Skeletal muscle satellite cell (primary cell): Measurements from ENCODE around the gene LCNL1.
"Not testable (repeated sequence)": the region's sequence is repeated elsewhere in the genome, so short reads cannot be mapped to it uniquely, and the experiment has no call there.

Experiments
- H3K27me3 ChIP-seq: 2 replicates; pipeline ENCODE4 v1.7.0; 2013; ENCODE audit warnings: low read length; ENCODE audit not compliant: control insufficient read depth, insufficient read depth
- H3K36me3 ChIP-seq: 2 replicates; pipeline ENCODE4 v1.7.0; 2013; ENCODE audit warnings: mild to moderate bottlenecking, control low read depth, low read length; ENCODE audit not compliant: insufficient read depth
- H3K4me1 ChIP-seq: 2 replicates; pipeline ENCODE4 v1.7.0; 2013; ENCODE audit warnings: low read length; ENCODE audit not compliant: control insufficient read depth, insufficient read depth
- H3K4me2 ChIP-seq: 2 replicates; pipeline ENCODE4 v1.7.0; 2013; ENCODE audit warnings: mild to moderate bottlenecking, low read length
- H3K4me3 ChIP-seq: 2 replicates; pipeline ENCODE4 v1.7.0; 2013; ENCODE audit warnings: low read length
- H3K9ac ChIP-seq: 2 replicates; pipeline ENCODE4 v1.7.0; 2013; ENCODE audit warnings: mild to moderate bottlenecking, low read depth, low read length, moderate library complexity
- H3K9me3 ChIP-seq: replicated peaks from 2 replicates; pipeline ENCODE4 v1.7.0; 2013; ENCODE audit warnings: mild to moderate bottlenecking, control low read depth, low read length

Gene LCNL1

DNA sequence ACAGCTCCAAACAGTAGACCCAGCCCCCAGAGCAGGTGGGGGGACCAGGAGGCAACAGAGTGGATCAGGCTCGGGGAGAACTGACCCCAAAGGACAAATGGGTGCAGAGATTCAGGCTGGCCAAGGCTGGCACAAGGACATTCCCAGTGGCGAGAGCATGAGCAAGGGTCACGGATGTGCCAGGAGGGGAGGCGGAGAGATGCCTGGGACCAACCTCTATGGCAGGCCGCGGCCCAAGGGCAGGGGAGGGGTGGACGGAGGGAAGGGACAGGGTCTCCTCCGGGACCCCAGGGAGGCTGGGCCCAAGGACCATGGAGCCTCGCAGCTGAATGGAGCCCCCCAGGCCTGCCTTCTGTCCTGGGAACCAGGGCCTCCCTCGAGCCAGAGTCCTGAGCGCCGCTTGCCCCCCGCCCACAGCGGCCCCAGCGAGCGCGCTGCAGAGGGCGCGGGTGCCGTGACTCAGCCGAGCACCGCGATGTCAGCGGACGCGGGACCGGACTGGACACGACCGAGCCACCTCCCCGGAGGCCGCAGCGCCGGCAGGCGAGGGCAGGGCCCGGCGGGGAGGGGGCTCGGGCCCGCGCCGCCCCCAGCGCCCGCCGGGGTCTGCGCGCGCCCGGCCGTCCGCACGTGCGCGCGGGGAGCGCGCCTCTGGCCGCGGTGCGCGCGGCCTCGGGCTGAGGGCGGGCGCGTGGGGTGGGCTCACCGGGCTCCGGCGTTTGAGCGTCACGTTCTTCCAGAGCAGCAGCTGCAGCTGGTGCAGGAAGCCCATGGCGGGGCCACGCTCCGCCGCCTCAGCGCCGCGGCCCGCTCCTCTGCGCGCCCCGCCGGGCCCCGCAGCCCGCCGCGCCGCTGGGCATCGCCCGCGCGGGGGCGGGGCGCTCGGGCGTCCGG, 44.8 kb downstream of the LCNL1 start, which contains the start of gene ABCA2:
Gene ABCA2, minus strand, starts transcription at position 869 of the 894 bp plus-strand sequence. Its CDS starts 97 bp downstream, at position 772.
- Histone ChIP-seq H3K9ac (peak within 1 kb of the TSS; percentile 49), H3K36me3 (no peaks in the 10 kb centered on the region), H3K4me3 (peak within 1 kb of the TSS; percentile 71), H3K9me3 (no peaks in the 10 kb centered on the region), H3K4me1 (peaks cover 49% of the 10 kb centered on the region), H3K27me3 (peaks cover 6% of the 10 kb centered on the region), H3K4me2 (peak within 1 kb of the TSS; percentile 91)

- Histone ChIP-seq H3K27me3 (peaks cover 9% of the 10 kb centered on the region), H3K9ac (peak overlapping the region; percentile 34), H3K4me3 (peak overlapping the region; percentile 71), H3K4me2 (peak overlapping the region; percentile 91), H3K4me1 (peaks cover 42% of the 10 kb centered on the region), H3K9me3 (no peaks in the 10 kb centered on the region), H3K36me3 (no peaks in the 10 kb centered on the region)
Observed at GRCh38 chr9:137028263-137029057, 45.7 kb downstream of the LCNL1 start.

DNA sequence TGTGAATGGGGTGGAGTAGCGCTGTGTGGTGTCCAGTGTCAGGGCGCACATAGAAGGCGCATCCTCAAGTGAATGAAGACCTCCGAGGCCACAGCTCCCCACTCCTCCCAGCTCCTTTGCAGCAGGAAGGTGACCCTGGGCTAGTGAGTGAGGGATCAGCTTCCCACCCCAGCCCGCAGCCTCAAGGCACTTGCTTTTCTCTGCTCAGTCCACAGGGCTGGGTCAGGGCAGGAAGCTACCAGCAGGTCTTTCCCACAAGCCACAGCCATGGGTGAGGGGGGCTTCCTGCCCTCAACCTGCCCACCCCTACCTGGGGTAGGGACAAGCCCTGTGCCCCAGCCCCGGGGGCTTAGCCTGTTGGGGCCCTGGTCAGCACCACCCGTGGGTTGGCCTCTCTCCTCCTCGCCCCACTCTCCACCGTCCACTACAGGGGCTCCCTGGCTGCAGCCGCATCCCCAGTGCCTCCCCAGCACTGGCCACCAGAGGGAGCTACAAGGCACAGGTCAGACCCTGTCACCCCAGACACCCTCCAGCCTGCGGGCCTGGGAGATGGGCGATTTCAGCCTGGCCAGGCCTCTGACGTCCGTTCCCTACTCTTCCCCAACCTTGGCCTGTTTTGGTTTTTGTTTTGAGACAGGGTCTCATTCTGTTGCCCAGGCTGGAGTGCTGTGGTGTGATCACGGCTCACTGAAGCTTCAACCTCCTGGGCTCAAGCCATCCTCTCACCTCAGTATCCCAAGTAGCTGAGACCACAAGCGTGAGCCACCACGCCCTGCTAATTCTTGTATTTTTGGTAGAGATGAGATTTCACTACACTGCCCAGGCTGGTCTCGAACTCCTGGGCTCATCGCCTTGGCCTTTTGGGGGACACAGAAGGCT, 46.5 kb downstream of the LCNL1 start:
- Histone ChIP-seq H3K4me2 (peak overlapping the region; percentile 91), H3K9ac (no peak overlapping the region), H3K9me3 (no peaks in the 10 kb centered on the region), H3K27me3 (peaks cover 9% of the 10 kb centered on the region), H3K4me1 (peaks cover 39% of the 10 kb centered on the region), H3K4me3 (no peak overlapping the region), H3K36me3 (no peaks in the 10 kb centered on the region)

- Histone ChIP-seq H3K9me3 (no peaks in the 10 kb centered on the region), H3K4me1 (peaks cover 46% of the 10 kb centered on the region), H3K4me2 (no peak overlapping the region), H3K36me3 (no peaks in the 10 kb centered on the region), H3K9ac (no peak overlapping the region), H3K4me3 (no peak overlapping the region), H3K27me3 (peaks cover 9% of the 10 kb centered on the region)
Observed at GRCh38 chr9:137030006-137030405, 47.2 kb downstream of the LCNL1 start.

- no peak overlapping the region for H3K4me3 ChIP-seq
- H3K9ac ChIP-seq, result no peak overlapping the region
- no peak overlapping the region for H3K4me2 ChIP-seq
- peaks cover 9% of the 10 kb centered on the region for H3K27me3 ChIP-seq
- no peaks in the 10 kb centered on the region for H3K9me3 ChIP-seq
- H3K4me1 ChIP-seq, result peaks cover 39% of the 10 kb centered on the region
- H3K36me3 ChIP-seq, result no peaks in the 10 kb centered on the region
Observed at GRCh38 chr9:137030538-137031527, 48.0 kb downstream of the LCNL1 start.

- Histone ChIP-seq H3K36me3 (no peaks in the 10 kb centered on the region), H3K4me1 (peaks cover 30% of the 10 kb centered on the region), H3K9ac (no peak within 1 kb of the TSS), H3K4me3 (no peak within 1 kb of the TSS), H3K27me3 (peaks cover 9% of the 10 kb centered on the region), H3K9me3 (no peaks in the 10 kb centered on the region), H3K4me2 (no peak within 1 kb of the TSS)
Observed at GRCh38 chr9:137031904-137032640, 49.3 kb downstream of the LCNL1 start, which contains the start of gene FUT7. Gene FUT7 (minus strand): TSS chr9:137032088. CDS start chr9:137031991, 97 bp downstream.

DNA sequence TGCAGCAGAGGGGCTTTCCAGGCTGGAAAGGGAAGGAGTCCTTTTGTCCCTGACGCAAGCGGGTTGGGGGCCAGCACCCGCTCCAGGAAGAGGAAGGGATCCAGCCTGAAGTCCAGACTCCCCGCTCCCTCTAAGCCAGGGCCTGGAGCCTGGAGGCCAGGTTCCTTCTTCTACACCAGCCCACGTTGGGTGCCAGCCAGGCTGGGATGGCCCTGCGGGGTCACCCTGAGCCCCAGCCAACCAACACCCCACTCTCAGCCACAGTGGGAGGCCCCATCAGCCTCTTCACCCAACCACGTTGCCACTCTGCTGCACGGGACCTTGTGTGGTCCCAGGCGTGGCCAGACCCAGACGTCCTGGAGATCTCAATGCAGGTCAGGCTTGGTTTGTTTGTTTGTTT, 50.1 kb downstream of the LCNL1 start:
- no peaks in the 10 kb centered on the region for H3K9me3 ChIP-seq
- H3K9ac ChIP-seq, result no peak overlapping the region
- no peaks in the 10 kb centered on the region for H3K36me3 ChIP-seq
- H3K4me2 ChIP-seq, result no peak overlapping the region
- H3K27me3 ChIP-seq, result peaks cover 9% of the 10 kb centered on the region
- no peak overlapping the region for H3K4me3 ChIP-seq
- peaks cover 25% of the 10 kb centered on the region for H3K4me1 ChIP-seq

- not testable (repeated sequence) for H3K9me3 ChIP-seq, H3K27me3 ChIP-seq, H3K9ac ChIP-seq, H3K4me3 ChIP-seq, H3K36me3 ChIP-seq, H3K4me2 ChIP-seq
- H3K4me1 ChIP-seq, result peaks cover 22% of the 10 kb centered on the region
Observed at GRCh38 chr9:137033481-137033880, 50.7 kb downstream of the LCNL1 start.

DNA sequence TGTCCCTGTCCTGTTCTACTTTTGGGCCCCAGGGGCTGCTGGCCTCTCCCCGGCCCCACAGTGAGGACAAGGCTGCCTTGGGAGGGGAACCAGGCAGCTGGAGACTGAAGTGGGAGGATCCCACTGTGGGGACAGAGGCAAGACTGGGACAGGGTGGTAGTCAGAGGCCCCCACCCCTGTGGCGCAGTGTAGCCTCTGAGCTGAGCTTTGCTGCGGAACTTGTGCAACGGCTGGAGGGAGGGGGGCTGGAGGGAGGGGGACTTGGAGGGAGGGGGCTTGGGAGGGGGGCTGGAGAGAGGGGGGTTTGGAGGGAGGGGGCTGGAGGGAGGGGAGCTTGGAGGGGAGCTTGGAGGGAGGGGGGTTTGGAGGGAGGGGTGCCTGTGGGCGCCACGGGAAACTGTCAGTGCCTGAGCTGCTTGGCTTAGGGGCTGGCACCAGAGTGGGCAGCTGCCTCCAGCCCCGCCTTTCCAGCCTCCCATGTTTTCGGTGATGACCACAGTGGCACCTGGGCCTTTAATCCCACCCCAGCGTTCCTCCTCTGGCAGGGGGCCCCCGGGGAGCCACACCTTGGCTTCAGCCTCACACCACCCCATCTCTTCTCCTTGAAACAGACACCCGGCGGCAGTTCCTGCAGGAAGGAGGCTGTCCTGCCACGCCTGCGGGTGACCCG, 51.4 kb downstream of the LCNL1 start:
- Histone ChIP-seq H3K4me2 (peak overlapping the region; percentile 4), H3K4me1 (peaks cover 17% of the 10 kb centered on the region), H3K36me3 (peaks cover 6% of the 10 kb centered on the region), H3K27me3 (peaks cover 9% of the 10 kb centered on the region), H3K9ac (no peak overlapping the region), H3K9me3 (no peaks in the 10 kb centered on the region), H3K4me3 (no peak overlapping the region)
